ENCODE measurements around the gene VASH2. TPM values are rescaled to one million over a fixed set of nuclear protein-coding genes. Genes with fewer than 3 reads are reported as not detected.

VASH2 gene
- total and polyA plus RNA-seq, 2 of the 8 experiments (the other 6 are each of a cell fraction or from before 2014, with no cell fraction given), result 44.0 to 187 TPM

- no peak for FAIRE-seq
- TF ChIP-seq NANOG (IDR thresholded peaks at IDR 0.05; ENCODE audit: insufficient read depth, low read depth, low read length, poor library complexity, severe bottlenecking) (no peak), SP2 (IDR thresholded peaks at IDR 0.05; ENCODE audit: low read length) (no peak), GTF2F1 (IDR thresholded peaks at IDR 0.05; ENCODE audit: borderline replicate concordance, low read depth, low read length) (no peak), RFX5 (IDR thresholded peaks at IDR 0.05; ENCODE audit: borderline replicate concordance, low read depth, low read length) (no peak)
Measured at GRCh38 chr1:212930986-212931678, 19.2 kb upstream of the VASH2 start.

More at GRCh38 chr1:212930986-212931678, 19.2 kb upstream of the VASH2 start:
- H4K5ac ChIP-seq (ENCODE audit: insufficient read length, low read depth, low read length), result peak overlapping the region; percentile 52
- 0 out of 2 replicates have a peak, but pooled peaks cover 3% of the 10 kb centered on the region for H3K23me2 ChIP-seq (ENCODE audit: low read depth, low read length)
- WGBS, 2 experiments (ENCODE audit: extremely low coverage in 1 of 2, insufficient coverage in 1 of 2, insufficient read length in 1 of 2, insufficient replicate concordance in 2 of 2, low coverage in 1 of 2, low lambda C conversion rate in 2 of 2, missing lambda C conversion rate in 1 of 2), result 86% methylated on average over 8 of the region's 10 CpGs; no CpG with 5 or more reads in 1 of the 2 experiments
- H3K79me2 ChIP-seq (ENCODE audit: control insufficient read depth in 1 of 2, insufficient read depth in 2 of 2, low read length in 2 of 2), result no peaks in the 10 kb centered on the region
- no peak overlapping the region for H2AFZ ChIP-seq (ENCODE audit: low read length)
- no peak overlapping the region for H3K9ac ChIP-seq (replicated peaks in 1 of 4; ENCODE audit: extremely low read depth in 1 of 4, low read depth in 3 of 4, low read length in 3 of 4)
- no peak overlapping the region for H3K14ac ChIP-seq (ENCODE audit: insufficient read length)
- peaks cover 15 to 27% (median 17%) of the 10 kb centered on the region in 4 experiments for H3K4me1 ChIP-seq (replicated peaks in 1 of 4; ENCODE audit: control insufficient read depth in 3 of 4, insufficient read depth in 4 of 4, low read length in 3 of 4)
- H3K23ac ChIP-seq (ENCODE audit: insufficient read length), result no peak overlapping the region
- no peaks in the 10 kb centered on the region for H3K79me1 ChIP-seq (ENCODE audit: low read depth, low read length)
- peaks cover 0 to 2% (median 0%) of the 10 kb centered on the region in 4 experiments; a peak in 1 of 7 replicates for H3K27me3 ChIP-seq (replicated peaks in 1 of 4; ENCODE audit: control insufficient read depth in 3 of 4, extremely low read depth in 1 of 4, insufficient read depth in 3 of 4, low read length in 3 of 4)
- peak in 1 of 2 experiments; percentile 33 for DNase-seq (ENCODE audit: low read depth in 1 of 2, low spot score in 2 of 2)
- H3K4ac ChIP-seq (replicated peaks; ENCODE audit: insufficient read length, low read depth, low read length), result no peak overlapping the region
- ChIA-PET POLR2A (ENCODE audit: partially characterized antibody) (interaction anchor here (0.6 to 2.0 kb wide), 15 partner anchors 8 to 61 kb away, joined by 3 to 8 read pairs (median 3); partner anchors contain the start of gene VASH2), CTCF (ENCODE audit: partially characterized antibody) (interaction anchor here (1.1 to 4.7 kb wide), 6 partner anchors 10 to 64 kb away, joined by 3 to 19 read pairs (median 4); no protein-coding TSS in a partner anchor)
- H3K56ac ChIP-seq (replicated peaks; ENCODE audit: insufficient read length, low read depth, low read length), result no peak overlapping the region
- peak overlapping the region; percentile 34 for H3K18ac ChIP-seq (ENCODE audit: extremely low read depth, low read length)
- no peak overlapping the region for H3K4me3 ChIP-seq (ENCODE audit: extremely low read depth in 1 of 4, insufficient read depth in 2 of 4, low read depth in 3 of 4, low read length in 4 of 4)
- H2BK15ac ChIP-seq (ENCODE audit: low read length), result 0 out of 2 replicates have a peak overlapping the region, but pooled peaks have one; percentile 6
- no peak overlapping the region for H4K8ac ChIP-seq (ENCODE audit: extremely low read depth, insufficient read depth, low read length)
- no peak overlapping the region for H3K27ac ChIP-seq (ENCODE audit: low read depth, low read length)
- no peak overlapping the region for H2AK5ac ChIP-seq (ENCODE audit: low read depth, low read length)
- no peaks in the 10 kb centered on the region for H3K36me3 ChIP-seq (ENCODE audit: control insufficient read depth in 2 of 4, insufficient read depth in 4 of 4, low read length in 3 of 4)
- no peak overlapping the region for H2BK5ac ChIP-seq (ENCODE audit: low read depth, low read length)
- H3K9me3 ChIP-seq (ENCODE audit: insufficient read depth in 2 of 2, low read depth in 1 of 2, low read length in 1 of 2), result peaks cover 0 to 2% of the 10 kb centered on the region in 2 experiments; a peak in 1 of 4 replicates
- peak overlapping the region; percentile 62; the same call in 1 of the 2 replicates for H2BK20ac ChIP-seq (ENCODE audit: low read length)
- H3K4me2 ChIP-seq (ENCODE audit: insufficient read depth in 1 of 2, low read depth in 2 of 2, low read length in 2 of 2), result no peak overlapping the region
- peak overlapping the region; percentile 45; the same call in 1 of the 2 replicates for H2BK12ac ChIP-seq (ENCODE audit: low read depth, low read length)
- peak overlapping the region; percentile 47 for H2BK120ac ChIP-seq (replicated peaks; ENCODE audit: low read depth, low read length)
- no peaks in the 10 kb centered on the region for H4K20me1 ChIP-seq (replicated peaks in 1 of 2; ENCODE audit: control insufficient read depth in 1 of 2, insufficient read depth in 2 of 2, low read length in 2 of 2)
- H4K91ac ChIP-seq (replicated peaks; ENCODE audit: insufficient read length, low read length), result peak overlapping the region; percentile 2
